Measurements from ENCODE around the gene PHF2.

PHF2 gene

GRCh38 chr9:93549611-93550010 is 26.8 kb upstream of the PHF2 start:
- H3K4me3 ChIP-seq (replicated peaks; ENCODE audit: low read depth, low read length), result no peak overlapping the region
- H3K27me3 ChIP-seq (replicated peaks; ENCODE audit: control insufficient read depth, insufficient read depth, low read length), result no peaks in the 10 kb centered on the region
- no peak for TF ChIP-seq CTCF (IDR thresholded peaks at IDR 0.05; ENCODE audit: insufficient read depth, low read length, poor library complexity, severe bottlenecking)
- DNase-seq (ENCODE audit: extremely low read depth, insufficient read length), result no peak
- H3K36me3 ChIP-seq (ENCODE audit: control insufficient read depth, insufficient read depth, low read length), result peaks cover 25% of the 10 kb centered on the region

GRCh38 chr9:93552923-93553322 is 23.5 kb upstream of the PHF2 start:
- no peak for TF ChIP-seq CTCF (IDR thresholded peaks at IDR 0.05; ENCODE audit: insufficient read depth, low read length, poor library complexity, severe bottlenecking)
- Histone ChIP-seq H3K27me3 (replicated peaks; ENCODE audit: control insufficient read depth, insufficient read depth, low read length) (no peaks in the 10 kb centered on the region), H3K4me3 (replicated peaks; ENCODE audit: low read depth, low read length) (no peak overlapping the region), H3K36me3 (ENCODE audit: control insufficient read depth, insufficient read depth, low read length) (peaks cover 14% of the 10 kb centered on the region)
- no peak for DNase-seq (ENCODE audit: extremely low read depth, insufficient read length)

GRCh38 chr9:93555370-93555769 is 21.0 kb upstream of the PHF2 start:
- TF ChIP-seq CTCF (IDR thresholded peaks at IDR 0.05; ENCODE audit: insufficient read depth, low read length, poor library complexity, severe bottlenecking), result no peak
- H3K27me3 ChIP-seq (replicated peaks; ENCODE audit: control insufficient read depth, insufficient read depth, low read length), result no peaks in the 10 kb centered on the region
- peaks cover 26% of the 10 kb centered on the region for H3K36me3 ChIP-seq (ENCODE audit: control insufficient read depth, insufficient read depth, low read length)
- H3K4me3 ChIP-seq (replicated peaks; ENCODE audit: low read depth, low read length), result no peak overlapping the region
- no peak for DNase-seq (ENCODE audit: extremely low read depth, insufficient read length)

- Histone ChIP-seq H3K4me3 (replicated peaks; ENCODE audit: low read depth, low read length) (no peak overlapping the region), H3K36me3 (ENCODE audit: control insufficient read depth, insufficient read depth, low read length) (peaks cover 26% of the 10 kb centered on the region), H3K27me3 (replicated peaks; ENCODE audit: control insufficient read depth, insufficient read depth, low read length) (no peaks in the 10 kb centered on the region)
- DNase-seq (ENCODE audit: extremely low read depth, insufficient read length), result no peak
- no peak for TF ChIP-seq CTCF (IDR thresholded peaks at IDR 0.05; ENCODE audit: insufficient read depth, low read length, poor library complexity, severe bottlenecking)
These were observed 18.8 kb upstream of the PHF2 start for GRCh38 chr9:93557366-93558137.

- Histone ChIP-seq H3K27me3 (replicated peaks; ENCODE audit: control insufficient read depth, insufficient read depth, low read length) (no peaks in the 10 kb centered on the region), H3K4me3 (replicated peaks; ENCODE audit: low read depth, low read length) (no peak overlapping the region), H3K36me3 (ENCODE audit: control insufficient read depth, insufficient read depth, low read length) (peaks cover 26% of the 10 kb centered on the region)
- DNase-seq (ENCODE audit: extremely low read depth, insufficient read length), result no peak
- no peak for TF ChIP-seq CTCF (IDR thresholded peaks at IDR 0.05; ENCODE audit: insufficient read depth, low read length, poor library complexity, severe bottlenecking)
These were observed 17.9 kb upstream of the PHF2 start for GRCh38 chr9:93558503-93558902.
